IMR-90 (cell line): ENCODE results near the gene PRL.

Source experiments
- BHLHE40 ChIP-seq: fragments of 150-350 bp; IDR thresholded peaks from 2 replicates; pipeline ENCODE4 v1.6.1; 2016; ENCODE audit warnings: mild to moderate bottlenecking, low read depth, low read length
- FOS ChIP-seq: fragments of 150-350 bp; IDR thresholded peaks from 2 replicates; pipeline ENCODE4 v1.6.1; 2016; ENCODE audit warnings: low read depth, low read length
- MAFK ChIP-seq: IDR thresholded peaks from 2 replicates; pipeline ENCODE4 v1.6.1; 2012; ENCODE audit warnings: low read depth, low read length, improper control_type of control experiment
- MXI1 ChIP-seq: IDR thresholded peaks from 2 replicates; pipeline ENCODE4 v1.6.1; 2012; ENCODE audit warnings: low read depth, mild to moderate bottlenecking, low read length, moderate library complexity, borderline replicate concordance
- NFE2L2 ChIP-seq: fragments of 150-350 bp; IDR thresholded peaks from 2 replicates; pipeline ENCODE4 v1.6.1; 2016; ENCODE audit warnings: low read depth, mild to moderate bottlenecking, low read length
- POLR2A ChIP-seq: IDR thresholded peaks from 2 replicates; pipeline ENCODE4 v1.6.1; 2012; ENCODE audit warnings: mild to moderate bottlenecking, low read depth, low read length
- RAD21 ChIP-seq: IDR thresholded peaks from 2 replicates; pipeline ENCODE4 v1.6.1; 2012; ENCODE audit warnings: low read length, improper control_type of control experiment
- RFX5 ChIP-seq: IDR thresholded peaks from 2 replicates; pipeline ENCODE4 v1.8.0; 2012; ENCODE audit warnings: low read depth, mild to moderate bottlenecking, low read length, moderate library complexity
- SMC3 ChIP-seq: fragments of 150-350 bp; IDR thresholded peaks from 2 replicates; pipeline ENCODE4 v1.6.1; 2016; ENCODE audit warnings: low read depth, mild to moderate bottlenecking, antibody characterized with exemption, low read length, moderate library complexity
- USF2 ChIP-seq: fragments of 150-350 bp; IDR thresholded peaks from 2 replicates; pipeline ENCODE4 v1.6.1; 2017; ENCODE audit warnings: mild to moderate bottlenecking, antibody characterized with exemption, low read length, low read depth
- TF ChIP-seq, protein P1 (sequence below): conservative IDR thresholded peaks from 2 replicates; pipeline ENCODE4 v1.5.1; 2012; ENCODE audit warnings: mild to moderate bottlenecking, low read depth, low read length, improper control_type of control experiment

DNA sequence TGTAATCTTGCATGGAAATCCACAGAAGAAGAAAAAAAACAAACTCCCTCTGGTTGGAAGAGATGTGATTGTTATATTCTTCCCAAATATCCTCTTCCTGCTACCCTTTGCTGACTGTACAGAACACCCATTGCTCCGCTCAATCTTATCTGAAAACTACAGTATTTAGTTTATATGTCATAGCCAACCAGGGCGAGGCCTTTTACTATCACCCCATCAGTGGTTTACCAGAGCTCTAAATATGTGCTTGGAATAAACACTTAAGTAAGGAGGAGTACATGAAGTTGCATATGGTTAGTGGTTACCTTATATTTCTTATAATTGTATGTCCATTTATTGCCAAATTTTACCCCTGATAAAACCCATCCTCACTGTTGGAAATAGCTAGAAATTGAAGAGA is 12.2 kb downstream of the PRL start:
- TF ChIP-seq, protein P1, sequence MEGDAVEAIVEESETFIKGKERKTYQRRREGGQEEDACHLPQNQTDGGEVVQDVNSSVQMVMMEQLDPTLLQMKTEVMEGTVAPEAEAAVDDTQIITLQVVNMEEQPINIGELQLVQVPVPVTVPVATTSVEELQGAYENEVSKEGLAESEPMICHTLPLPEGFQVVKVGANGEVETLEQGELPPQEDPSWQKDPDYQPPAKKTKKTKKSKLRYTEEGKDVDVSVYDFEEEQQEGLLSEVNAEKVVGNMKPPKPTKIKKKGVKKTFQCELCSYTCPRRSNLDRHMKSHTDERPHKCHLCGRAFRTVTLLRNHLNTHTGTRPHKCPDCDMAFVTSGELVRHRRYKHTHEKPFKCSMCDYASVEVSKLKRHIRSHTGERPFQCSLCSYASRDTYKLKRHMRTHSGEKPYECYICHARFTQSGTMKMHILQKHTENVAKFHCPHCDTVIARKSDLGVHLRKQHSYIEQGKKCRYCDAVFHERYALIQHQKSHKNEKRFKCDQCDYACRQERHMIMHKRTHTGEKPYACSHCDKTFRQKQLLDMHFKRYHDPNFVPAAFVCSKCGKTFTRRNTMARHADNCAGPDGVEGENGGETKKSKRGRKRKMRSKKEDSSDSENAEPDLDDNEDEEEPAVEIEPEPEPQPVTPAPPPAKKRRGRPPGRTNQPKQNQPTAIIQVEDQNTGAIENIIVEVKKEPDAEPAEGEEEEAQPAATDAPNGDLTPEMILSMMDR: no peak
- TF ChIP-seq POLR2A (no peak), RAD21 (no peak), SMC3 (no peak), FOS (no peak), MXI1 (no peak), BHLHE40 (no peak), RFX5 (no peak), USF2 (no peak), NFE2L2 (no peak), MAFK (no peak)
